OCI-LY3 (cell line): ENCODE data around the gene CCR3.

Source experiments
- H2AFZ ChIP-seq: fragments of 200-600, 300-600 bp; shearing (Covaris generic); 2 replicates; pipeline ENCODE4 v1.6.0; 2014; ENCODE audit warnings: antibody characterized with exemption, low read depth, low read length
- H3K27ac ChIP-seq: fragments of 200-600, 300-600 bp; sonication (generic); 2 replicates; pipeline ENCODE4 v1.5.1; 2014; ENCODE audit warnings: mild to moderate bottlenecking, low read length, moderate library complexity, mixed read lengths
- H3K27me3 ChIP-seq: fragments of 200-600, 300-600 bp; sonication (generic); 2 replicates; pipeline ENCODE4 v1.6.1; 2014; ENCODE audit warnings: low read depth, low read length, mixed read lengths
- H3K36me3 ChIP-seq: fragments of 200-600, 300-600 bp; sonication (generic); replicated peaks from 2 replicates; pipeline ENCODE3; 2014; ENCODE audit warnings: low read depth, low read length, mixed read lengths
- H3K4me1 ChIP-seq: fragments of 300-600, 200-600 bp; sonication (generic); 2 replicates; pipeline ENCODE4 v1.6.1; 2014; ENCODE audit warnings: low read length, mixed read lengths
- H3K4me2 ChIP-seq: fragments of 200-600, 300-600 bp; sonication (generic); 2 replicates; pipeline ENCODE4 v1.6.1; 2014; ENCODE audit warnings: low read length, mixed read lengths
- H3K4me3 ChIP-seq: fragments of 300-600, 200-600 bp; sonication (generic); 2 replicates; pipeline ENCODE4 v1.5.1; 2014; ENCODE audit warnings: antibody characterized with exemption, mild to moderate bottlenecking, low read length, moderate library complexity
- H3K79me2 ChIP-seq: fragments of 300-600, 200-600 bp; shearing (Covaris generic); 2 replicates; pipeline ENCODE4 v1.6.1; 2014; ENCODE audit warnings: mild to moderate bottlenecking, low read length, mixed read lengths
- H3K9ac ChIP-seq: fragments of 300-600, 200-600 bp; shearing (Covaris generic); 2 replicates; pipeline ENCODE4 v1.6.0; 2014; ENCODE audit warnings: mild to moderate bottlenecking, low read length, moderate library complexity
- H3K9me3 ChIP-seq: fragments of 200-600, 300-600 bp; shearing (Covaris generic); 2 replicates; pipeline ENCODE4 v1.6.1; 2014; ENCODE audit warnings: low read length, mixed read lengths; ENCODE audit not compliant: insufficient read depth
- H4K20me1 ChIP-seq: fragments of 200-600, 300-600 bp; sonication (generic); 2 replicates; pipeline ENCODE4 v1.6.1; 2016; ENCODE audit warnings: low read length, mixed read lengths; ENCODE audit not compliant: insufficient read depth
- CTCF ChIP-seq: fragments of 200-600, 300-600 bp; sonication (generic); IDR thresholded peaks from 2 replicates; pipeline ENCODE4 v1.5.1; 2014; ENCODE audit warnings: antibody characterized with exemption, low read length, low read depth
- EZH2phosphoT487 ChIP-seq: fragments of 200-600 bp; shearing (Covaris generic); IDR thresholded peaks from 2 replicates; pipeline ENCODE4 v1.6.1; 2018; ENCODE audit warnings: antibody characterized with exemption, mixed run types, low read depth

The CCR3 gene

GRCh38 chr3:46208167-46208704, 34.0 kb upstream of the CCR3 start, which contains the start of gene CCR1:
CCR1 (minus strand) TSS chr3:46208313; CDS start chr3:46204313, 4,000 bp downstream.
- Histone ChIP-seq H3K27me3 (peaks cover 24% of the 10 kb centered on the region), H3K4me3 (peak within 1 kb of the TSS; percentile 17; the same call in 1 of the 2 replicates), H2AFZ (peak within 1 kb of the TSS; percentile 27; the same call in 1 of the 2 replicates), H4K20me1 (no peaks in the 10 kb centered on the region), H3K9ac (0 out of 2 replicates have a peak within 1 kb of the TSS, but pooled peaks have one; percentile 11), H3K4me2 (peak within 1 kb of the TSS; percentile 50), H3K36me3 (no peaks in the 10 kb centered on the region), H3K79me2 (no peaks in the 10 kb centered on the region), H3K9me3 (no peaks in the 10 kb centered on the region), H3K27ac (no peak within 1 kb of the TSS), H3K4me1 (peaks cover 28% of the 10 kb centered on the region)
- TF ChIP-seq EZH2phosphoT487 (no peak), CTCF (peak; percentile 92)

GRCh38 chr3:46209053-46209452, 33.2 kb upstream of the CCR3 start:
- Histone ChIP-seq H3K79me2 (no peaks in the 10 kb centered on the region), H3K4me3 (no peak overlapping the region), H3K36me3 (no peaks in the 10 kb centered on the region), H3K27me3 (peaks cover 32% of the 10 kb centered on the region), H3K4me1 (peaks cover 30% of the 10 kb centered on the region), H3K4me2 (no peak overlapping the region), H3K9ac (no peak overlapping the region), H4K20me1 (no peaks in the 10 kb centered on the region), H3K9me3 (no peaks in the 10 kb centered on the region), H2AFZ (no peak overlapping the region), H3K27ac (no peak overlapping the region)
- no peak for TF ChIP-seq EZH2phosphoT487
- no peak for TF ChIP-seq CTCF

- H3K9me3 ChIP-seq, result no peaks in the 10 kb centered on the region
- peaks cover 32% of the 10 kb centered on the region for H3K27me3 ChIP-seq
- H3K4me3 ChIP-seq, result no peak overlapping the region
Observed at GRCh38 chr3:46209746-46210470, 32.4 kb upstream of the CCR3 start.

More at GRCh38 chr3:46209746-46210470, 32.4 kb upstream of the CCR3 start:
- H4K20me1 ChIP-seq, result no peaks in the 10 kb centered on the region
- H3K4me1 ChIP-seq, result peaks cover 32% of the 10 kb centered on the region
- H2AFZ ChIP-seq, result no peak overlapping the region
- TF ChIP-seq CTCF, result no peak
- TF ChIP-seq EZH2phosphoT487, result no peak
- no peak overlapping the region for H3K4me2 ChIP-seq
- no peak overlapping the region for H3K9ac ChIP-seq
- H3K79me2 ChIP-seq, result no peaks in the 10 kb centered on the region
- H3K27ac ChIP-seq, result no peak overlapping the region
- H3K36me3 ChIP-seq, result no peaks in the 10 kb centered on the region
